ENCODE measurements around the gene OLFM3.

OLFM3 gene

DNA sequence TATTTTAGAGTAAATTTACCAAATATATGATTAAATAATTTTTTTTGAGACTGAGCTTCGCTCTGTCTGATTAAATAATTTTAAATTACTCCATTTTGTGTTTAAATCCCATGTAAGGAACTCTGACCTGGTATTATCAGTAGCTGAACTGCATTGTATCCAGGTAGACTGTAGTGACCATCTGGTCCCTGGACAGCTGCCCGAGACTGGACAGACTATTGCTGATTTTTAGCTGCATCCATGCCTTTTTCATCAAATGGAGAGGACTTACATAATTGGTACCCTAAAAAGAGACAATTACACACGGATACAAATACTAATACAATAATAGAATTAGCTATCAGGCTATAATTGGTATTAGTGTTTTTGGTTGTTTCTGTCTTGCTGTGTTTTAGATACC lies 20.6 kb downstream of the OLFM3 start:
- Histone ChIP-seq H3K9me3 (ENCODE audit: control insufficient read depth, low read depth, low read length) (no peaks in the 10 kb centered on the region), H3K9ac (ENCODE audit: low read length) (no peak overlapping the region), H3K36me3 (ENCODE audit: control insufficient read depth, low read depth, low read length) (no peaks in the 10 kb centered on the region), H3K4me1 (ENCODE audit: control insufficient read depth, low read depth, low read length) (peaks cover 6% of the 10 kb centered on the region), H3K27ac (ENCODE audit: low read length) (no peak overlapping the region), H3K4me3 (ENCODE audit: low read length) (no peak overlapping the region), H3K27me3 (ENCODE audit: control insufficient read depth, insufficient read depth, low read length) (no peaks in the 10 kb centered on the region)

DNA sequence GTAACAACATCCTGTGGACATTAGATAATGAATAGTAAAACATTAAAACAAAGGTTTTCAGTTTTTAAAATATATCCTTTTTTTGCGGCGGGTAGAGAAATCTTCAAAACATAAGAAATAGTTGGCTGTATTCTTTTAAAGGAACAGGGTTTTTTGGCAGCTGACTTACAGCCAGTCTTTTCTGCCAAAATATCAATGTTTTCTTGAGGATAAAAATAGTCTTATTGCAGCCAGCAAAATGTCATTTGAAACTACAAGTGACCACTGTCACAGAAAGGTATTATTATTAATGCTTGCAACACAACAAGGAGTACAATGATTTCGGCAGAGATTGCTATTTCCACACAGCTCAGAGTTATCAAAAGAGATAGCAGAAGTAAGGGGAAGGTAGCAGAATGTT lies 21.4 kb downstream of the OLFM3 start:
- peaks cover 6% of the 10 kb centered on the region for H3K4me1 ChIP-seq (ENCODE audit: control insufficient read depth, low read depth, low read length)
- H3K4me3 ChIP-seq (ENCODE audit: low read length), result no peak overlapping the region
- H3K27ac ChIP-seq (ENCODE audit: low read length), result no peak overlapping the region
- no peaks in the 10 kb centered on the region for H3K27me3 ChIP-seq (ENCODE audit: control insufficient read depth, insufficient read depth, low read length)
- H3K9me3 ChIP-seq (ENCODE audit: control insufficient read depth, low read depth, low read length), result no peaks in the 10 kb centered on the region
- no peaks in the 10 kb centered on the region for H3K36me3 ChIP-seq (ENCODE audit: control insufficient read depth, low read depth, low read length)
- H3K9ac ChIP-seq (ENCODE audit: low read length), result no peak overlapping the region

DNA sequence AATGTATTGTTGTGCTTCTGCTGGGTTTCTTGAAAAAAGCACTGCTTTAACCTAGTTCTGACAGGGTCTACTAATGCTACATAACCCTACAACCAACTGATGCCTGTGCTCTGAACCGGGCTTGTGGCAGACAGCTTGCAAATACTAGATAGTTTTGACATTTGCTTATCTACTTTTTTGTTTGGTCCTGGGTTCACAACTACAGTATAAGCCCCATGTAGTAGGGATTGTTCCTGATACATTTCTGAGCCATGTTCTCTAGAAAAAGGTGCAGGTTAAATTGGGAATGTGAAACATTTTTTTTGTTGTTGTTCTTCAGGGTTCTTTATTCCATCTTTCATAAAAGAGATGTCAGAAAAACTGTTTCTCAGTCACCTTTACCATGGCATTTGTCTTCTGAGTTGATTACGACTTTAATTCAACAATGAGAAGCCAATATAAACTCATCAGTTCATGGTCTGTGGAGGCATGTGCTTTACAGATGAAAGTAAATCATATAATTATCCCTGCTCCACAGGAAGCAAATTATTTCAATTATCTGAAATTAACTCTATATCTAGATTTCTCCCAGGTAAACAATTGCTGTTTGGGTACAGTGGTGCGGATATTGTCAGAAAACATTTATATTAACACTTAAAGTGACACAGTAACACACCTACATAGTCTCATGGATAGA lies 22.0 kb downstream of the OLFM3 start:
- H3K9ac ChIP-seq (ENCODE audit: low read length), result no peak overlapping the region
- H3K9me3 ChIP-seq (ENCODE audit: control insufficient read depth, low read depth, low read length), result no peaks in the 10 kb centered on the region
- H3K4me1 ChIP-seq (ENCODE audit: control insufficient read depth, low read depth, low read length), result peaks cover 6% of the 10 kb centered on the region
- no peaks in the 10 kb centered on the region for H3K27me3 ChIP-seq (ENCODE audit: control insufficient read depth, insufficient read depth, low read length)
- H3K27ac ChIP-seq (ENCODE audit: low read length), result no peak overlapping the region
- no peaks in the 10 kb centered on the region for H3K36me3 ChIP-seq (ENCODE audit: control insufficient read depth, low read depth, low read length)
- H3K4me3 ChIP-seq (ENCODE audit: low read length), result no peak overlapping the region

DNA sequence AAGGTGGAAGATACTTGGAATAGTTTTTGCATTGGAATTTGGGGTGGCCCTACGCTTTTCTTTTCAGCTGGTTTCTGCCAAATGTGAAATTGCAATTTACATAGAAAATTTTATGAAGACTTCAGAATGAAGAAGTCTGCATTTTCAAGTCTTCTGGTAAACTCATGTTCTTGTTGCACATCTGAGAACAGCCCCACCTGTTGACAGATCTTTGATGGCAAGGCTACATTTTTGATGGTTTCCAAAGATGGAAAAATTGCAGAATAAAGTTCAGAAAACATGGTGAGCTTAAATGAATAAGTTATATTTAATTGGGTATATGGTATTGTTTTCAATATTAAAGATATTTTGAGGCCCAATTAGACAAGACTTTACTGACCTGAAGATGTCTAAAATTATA lies 25.4 kb downstream of the OLFM3 start:
- Histone ChIP-seq H3K9ac (ENCODE audit: low read length) (no peak overlapping the region), H3K4me1 (ENCODE audit: control insufficient read depth, low read depth, low read length) (peaks cover 6% of the 10 kb centered on the region), H3K36me3 (ENCODE audit: control insufficient read depth, low read depth, low read length) (no peaks in the 10 kb centered on the region), H3K27ac (ENCODE audit: low read length) (no peak overlapping the region), H3K27me3 (ENCODE audit: control insufficient read depth, insufficient read depth, low read length) (no peaks in the 10 kb centered on the region), H3K4me3 (ENCODE audit: low read length) (no peak overlapping the region), H3K9me3 (ENCODE audit: control insufficient read depth, low read depth, low read length) (no peaks in the 10 kb centered on the region)

DNA sequence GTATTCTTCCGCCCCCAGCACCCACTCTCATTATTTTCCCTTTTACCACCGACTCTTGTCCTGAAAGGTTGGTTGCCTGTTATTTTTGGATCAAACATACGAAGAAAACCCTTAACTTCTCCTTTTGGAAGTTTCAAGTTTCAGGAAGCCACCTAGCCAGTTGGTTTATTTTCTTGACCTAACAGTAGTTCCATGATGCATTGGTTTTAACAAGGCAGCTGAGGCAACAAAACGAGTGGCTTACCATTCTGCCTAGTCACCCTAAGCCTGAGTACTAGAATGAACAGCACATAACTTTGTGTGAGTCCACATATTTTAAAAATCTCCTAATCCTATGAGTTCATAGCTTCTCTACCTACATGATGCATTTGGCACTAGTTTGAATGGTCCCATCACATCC lies 28.9 kb downstream of the OLFM3 start:
- H3K27me3 ChIP-seq (ENCODE audit: control insufficient read depth, insufficient read depth, low read length), result no peaks in the 10 kb centered on the region
- no peak overlapping the region for H3K4me3 ChIP-seq (ENCODE audit: low read length)
- H3K4me1 ChIP-seq (ENCODE audit: control insufficient read depth, low read depth, low read length), result no peaks in the 10 kb centered on the region
- no peak overlapping the region for H3K9ac ChIP-seq (ENCODE audit: low read length)
- no peaks in the 10 kb centered on the region for H3K36me3 ChIP-seq (ENCODE audit: control insufficient read depth, low read depth, low read length)
- no peak overlapping the region for H3K27ac ChIP-seq (ENCODE audit: low read length)
- H3K9me3 ChIP-seq (ENCODE audit: control insufficient read depth, low read depth, low read length), result no peaks in the 10 kb centered on the region

DNA sequence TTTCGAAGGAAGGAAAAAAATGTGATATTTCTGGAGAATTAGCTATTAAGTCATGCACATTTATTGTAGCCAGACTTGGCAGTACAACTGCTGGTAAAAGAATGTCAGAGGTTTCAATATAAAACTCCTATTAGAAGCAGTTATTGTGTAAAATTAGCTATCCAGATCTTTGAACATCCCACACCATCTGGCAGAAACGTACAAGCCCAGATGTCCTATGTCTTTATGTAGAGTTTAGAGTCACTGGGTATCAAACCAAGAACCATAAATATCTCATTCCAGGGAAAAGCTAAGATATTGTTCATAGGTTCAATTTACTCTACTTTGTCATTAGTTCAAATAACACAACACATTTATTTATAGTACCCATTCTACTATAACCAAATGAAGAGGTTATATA lies 31.4 kb downstream of the OLFM3 start:
- Histone ChIP-seq H3K27ac (ENCODE audit: low read length) (no peak overlapping the region), H3K4me1 (ENCODE audit: control insufficient read depth, low read depth, low read length) (no peaks in the 10 kb centered on the region), H3K4me3 (ENCODE audit: low read length) (no peak overlapping the region), H3K9me3 (ENCODE audit: control insufficient read depth, low read depth, low read length) (no peaks in the 10 kb centered on the region), H3K9ac (ENCODE audit: low read length) (no peak overlapping the region), H3K36me3 (ENCODE audit: control insufficient read depth, low read depth, low read length) (no peaks in the 10 kb centered on the region), H3K27me3 (ENCODE audit: control insufficient read depth, insufficient read depth, low read length) (no peaks in the 10 kb centered on the region)

DNA sequence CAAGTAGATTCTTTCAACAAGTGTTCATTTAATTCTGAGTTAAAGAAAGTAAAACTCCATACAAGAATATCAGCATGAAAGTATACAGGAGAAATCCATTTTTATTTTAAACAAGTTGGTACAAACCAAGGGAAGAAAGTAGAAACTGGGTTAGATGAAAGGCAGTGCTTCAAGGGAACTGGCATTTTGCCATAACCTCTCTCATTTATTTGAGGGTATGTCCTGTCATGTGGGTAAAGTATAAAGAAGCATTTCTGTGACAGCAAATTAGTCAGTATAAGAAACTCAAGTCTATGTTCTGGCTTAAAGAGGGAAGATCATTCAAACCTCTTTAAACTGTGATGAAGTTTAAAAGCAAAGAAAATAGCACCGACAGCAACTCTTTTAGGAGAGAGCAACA lies 32.0 kb downstream of the OLFM3 start:
- Histone ChIP-seq H3K4me3 (ENCODE audit: low read length) (no peak overlapping the region), H3K27me3 (ENCODE audit: control insufficient read depth, insufficient read depth, low read length) (no peaks in the 10 kb centered on the region), H3K4me1 (ENCODE audit: control insufficient read depth, low read depth, low read length) (no peaks in the 10 kb centered on the region), H3K9ac (ENCODE audit: low read length) (no peak overlapping the region), H3K9me3 (ENCODE audit: control insufficient read depth, low read depth, low read length) (no peaks in the 10 kb centered on the region), H3K36me3 (ENCODE audit: control insufficient read depth, low read depth, low read length) (no peaks in the 10 kb centered on the region), H3K27ac (ENCODE audit: low read length) (no peak overlapping the region)

DNA sequence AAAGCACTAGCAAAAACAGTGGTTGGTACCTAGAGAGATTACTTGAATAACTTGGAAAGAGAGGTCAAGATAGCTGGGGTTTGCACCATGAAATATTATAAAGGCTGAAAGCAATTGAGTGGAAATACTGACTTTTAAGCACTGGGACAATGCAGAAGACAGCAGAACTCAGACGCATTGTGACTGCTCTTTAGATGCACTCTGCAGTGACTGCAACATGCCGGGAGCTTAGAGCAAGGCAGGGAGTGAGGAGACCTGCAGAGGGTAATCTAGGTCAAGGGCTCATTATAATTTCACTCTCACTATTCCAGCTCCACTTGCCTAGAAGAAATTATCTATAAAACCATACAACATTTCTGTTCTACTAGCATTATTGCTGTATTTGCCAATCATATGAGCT lies 36.6 kb downstream of the OLFM3 start:
- no peak overlapping the region for H3K27ac ChIP-seq (ENCODE audit: low read length)
- no peaks in the 10 kb centered on the region for H3K4me1 ChIP-seq (ENCODE audit: control insufficient read depth, low read depth, low read length)
- no peak overlapping the region for H3K4me3 ChIP-seq (ENCODE audit: low read length)

DNA sequence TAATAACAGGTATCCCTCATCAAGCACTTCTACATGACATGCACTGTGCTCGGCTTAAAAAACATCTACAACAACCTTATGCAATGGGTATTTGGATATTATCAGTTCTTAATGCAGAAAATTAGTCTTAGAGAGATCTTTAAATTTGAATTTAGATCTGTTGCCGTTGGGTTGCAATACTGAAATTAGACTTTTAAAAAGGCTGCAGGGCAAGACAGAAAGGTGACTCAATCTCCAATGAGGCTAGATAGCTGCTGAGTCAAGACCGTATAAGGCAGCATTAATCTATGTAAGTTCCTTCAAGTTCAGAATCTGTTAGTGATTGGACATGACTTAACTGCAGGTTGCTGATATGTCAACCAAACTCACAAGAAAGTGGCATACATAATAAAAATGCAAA lies 37.3 kb downstream of the OLFM3 start:
- H3K9me3 ChIP-seq (ENCODE audit: control insufficient read depth, low read depth, low read length), result no peaks in the 10 kb centered on the region
- no peak overlapping the region for H3K4me3 ChIP-seq (ENCODE audit: low read length)
- H3K27ac ChIP-seq (ENCODE audit: low read length), result no peak overlapping the region
- H3K4me1 ChIP-seq (ENCODE audit: control insufficient read depth, low read depth, low read length), result no peaks in the 10 kb centered on the region
- no peaks in the 10 kb centered on the region for H3K36me3 ChIP-seq (ENCODE audit: control insufficient read depth, low read depth, low read length)
- no peaks in the 10 kb centered on the region for H3K27me3 ChIP-seq (ENCODE audit: control insufficient read depth, insufficient read depth, low read length)
- no peak overlapping the region for H3K9ac ChIP-seq (ENCODE audit: low read length)

More for the DNA sequence above, 36.6 kb downstream of the OLFM3 start:
- Histone ChIP-seq H3K9ac (ENCODE audit: low read length) (no peak overlapping the region), H3K27me3 (ENCODE audit: control insufficient read depth, insufficient read depth, low read length) (no peaks in the 10 kb centered on the region), H3K9me3 (ENCODE audit: control insufficient read depth, low read depth, low read length) (no peaks in the 10 kb centered on the region), H3K36me3 (ENCODE audit: control insufficient read depth, low read depth, low read length) (no peaks in the 10 kb centered on the region)

DNA sequence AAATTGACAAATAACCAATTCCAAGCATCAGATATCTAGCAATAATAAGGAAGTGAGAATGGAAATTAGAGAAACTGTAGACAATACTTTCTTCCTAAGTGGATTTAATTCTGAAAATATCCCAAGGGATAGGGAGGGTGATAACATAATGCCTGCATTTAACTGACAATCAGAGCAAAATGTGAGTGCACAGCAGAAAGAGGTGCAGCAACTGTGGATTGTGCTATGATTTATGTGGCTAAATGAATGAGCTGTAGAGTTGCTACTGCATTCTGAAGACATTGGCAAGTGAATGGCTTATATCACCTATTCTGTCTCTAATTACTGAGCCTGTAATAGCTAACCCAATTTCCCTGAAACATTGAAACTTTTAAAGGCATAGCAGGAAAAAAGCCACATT lies 39.0 kb downstream of the OLFM3 start:
- no peaks in the 10 kb centered on the region for H3K27me3 ChIP-seq (ENCODE audit: control insufficient read depth, insufficient read depth, low read length)
- no peak overlapping the region for H3K4me3 ChIP-seq (ENCODE audit: low read length)
- no peaks in the 10 kb centered on the region for H3K4me1 ChIP-seq (ENCODE audit: control insufficient read depth, low read depth, low read length)
- H3K36me3 ChIP-seq (ENCODE audit: control insufficient read depth, low read depth, low read length), result no peaks in the 10 kb centered on the region
- H3K9me3 ChIP-seq (ENCODE audit: control insufficient read depth, low read depth, low read length), result no peaks in the 10 kb centered on the region
- H3K27ac ChIP-seq (ENCODE audit: low read length), result no peak overlapping the region
- no peak overlapping the region for H3K9ac ChIP-seq (ENCODE audit: low read length)

DNA sequence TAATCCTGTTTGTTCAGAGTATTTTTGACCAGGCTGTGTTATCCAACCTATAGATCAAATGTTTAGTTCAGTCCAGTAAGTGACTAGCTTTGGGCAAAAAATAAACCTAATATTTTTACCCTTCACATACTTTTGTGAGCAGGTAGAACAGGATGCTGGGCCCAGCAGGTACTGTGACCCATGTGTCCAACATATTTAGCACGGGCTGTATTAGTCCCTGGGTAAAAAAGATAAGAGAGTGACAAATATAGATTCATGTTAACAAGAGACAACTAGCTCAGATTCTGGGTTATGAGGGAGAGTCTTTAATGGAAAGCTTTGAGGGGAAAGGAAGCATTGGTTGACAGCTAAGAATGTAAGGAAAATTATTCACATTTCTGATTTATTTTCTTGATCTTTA lies 43.1 kb downstream of the OLFM3 start:
- Histone ChIP-seq H3K9ac (ENCODE audit: low read length) (no peak overlapping the region), H3K9me3 (ENCODE audit: control insufficient read depth, low read depth, low read length) (no peaks in the 10 kb centered on the region), H3K27ac (ENCODE audit: low read length) (no peak overlapping the region), H3K27me3 (ENCODE audit: control insufficient read depth, insufficient read depth, low read length) (no peaks in the 10 kb centered on the region), H3K4me1 (ENCODE audit: control insufficient read depth, low read depth, low read length) (no peaks in the 10 kb centered on the region), H3K4me3 (ENCODE audit: low read length) (no peak overlapping the region), H3K36me3 (ENCODE audit: control insufficient read depth, low read depth, low read length) (no peaks in the 10 kb centered on the region)

DNA sequence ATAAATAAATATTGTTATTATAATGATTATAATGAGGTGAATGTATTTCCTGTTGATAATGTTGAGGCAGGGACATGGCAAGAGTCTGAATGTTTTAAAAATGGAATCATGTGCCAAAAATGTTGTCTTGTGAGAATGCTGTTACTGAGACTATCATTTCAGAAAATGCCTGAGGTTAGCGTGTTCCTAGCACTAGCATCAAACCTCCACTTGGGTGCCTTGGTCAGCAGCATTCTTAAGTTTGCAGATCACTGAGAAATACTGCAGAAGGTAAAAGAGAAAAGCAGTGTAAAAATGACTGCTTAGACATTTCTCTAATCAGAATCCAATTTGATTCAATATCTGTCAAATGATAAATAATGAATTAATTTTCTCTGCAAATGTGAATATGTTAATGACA lies 50.8 kb downstream of the OLFM3 start:
- H3K9me3 ChIP-seq (ENCODE audit: control insufficient read depth, low read depth, low read length), result no peaks in the 10 kb centered on the region
- no peak overlapping the region for H3K4me3 ChIP-seq (ENCODE audit: low read length)
- no peaks in the 10 kb centered on the region for H3K36me3 ChIP-seq (ENCODE audit: control insufficient read depth, low read depth, low read length)
- no peak overlapping the region for H3K9ac ChIP-seq (ENCODE audit: low read length)
- H3K4me1 ChIP-seq (ENCODE audit: control insufficient read depth, low read depth, low read length), result no peaks in the 10 kb centered on the region
- no peak overlapping the region for H3K27ac ChIP-seq (ENCODE audit: low read length)
- no peaks in the 10 kb centered on the region for H3K27me3 ChIP-seq (ENCODE audit: control insufficient read depth, insufficient read depth, low read length)
